Vagina (tissue), 2 donors: Measurements from ENCODE around the gene COL12A1. TPM values are rescaled to one million over a fixed set of nuclear protein-coding genes. Genes with fewer than 3 reads are reported as not detected.
A peak's percentile ranks its signal among the peaks of the same experiment; 100 is the strongest.

Experiments used
- DNase-seq, 2 donors: peaks; one replicate each; pipeline ENCODE4 v3.0.0-alpha.2; 2017; ENCODE audit errors: extremely low spot score in 2 of 2
- H3K27ac ChIP-seq: fragments of 200-600 bp; sonication (generic); one replicate; pipeline ENCODE4 v1.5.1; 2019
- H3K27me3 ChIP-seq: fragments of 200-600 bp; sonication (generic); one replicate; pipeline ENCODE4 v1.5.1; 2019
- H3K36me3 ChIP-seq, 2 donors: fragments of 200-600 bp; sonication (generic); one replicate each; pipeline ENCODE4 v1.5.1; 2017 to 2019
- H3K4me1 ChIP-seq: fragments of 200-600 bp; sonication (generic); one replicate; pipeline ENCODE4 v1.5.1; 2019
- H3K4me3 ChIP-seq, 2 donors: fragments of 200-600 bp; sonication (generic); 1 replicate in 1 of 2; 2 replicates in 1 of 2; pipeline ENCODE4 v1.5.1; 2016 to 2019
- H3K9me3 ChIP-seq: fragments of 200-600 bp; sonication (generic); one replicate; pipeline ENCODE4 v1.5.1; 2019
- POLR2A ChIP-seq, 2 donors: fragments of 450-650 bp; IDR thresholded peaks; one replicate each; pipeline ENCODE4 v1.6.1; 2017; ENCODE audit warnings: antibody characterized with exemption in 2 of 2, mild to moderate bottlenecking in 2 of 2, moderate library complexity in 2 of 2
- POLR2AphosphoS5 ChIP-seq, 2 donors: sonication (generic); formaldehyde crosslinking; IDR thresholded peaks; one replicate each; pipeline ENCODE4 v1.9.0; 2017; ENCODE audit warnings: antibody characterized with exemption in 2 of 2, mild to moderate bottlenecking in 2 of 2, low read depth in 1 of 2; ENCODE audit not compliant: insufficient read depth in 1 of 2
- intact Hi-C: fragments of 100-400 bp; cut with DNase I; formaldehyde crosslinking; loops from one replicate; pipeline ENCODE4 v1.15.1; 2023
- total RNA-seq: library from RNA; depleted of rRNA; stranded (reverse); fragments of >200 nt; gene quantifications from one replicate; pipeline ENCODE4 v1.2.3, GENCODE V29; 2016
- TF ChIP-seq, protein P1 (sequence below), 3 experiments: fragments of 450-650 bp in 2 of 3; fragments of 200-600 bp in 1 of 3; sonication (generic) in 1 of 3; IDR thresholded peaks; one replicate each; pipeline ENCODE4 v1.5.1; 2017 to 2019; ENCODE audit warnings: antibody characterized with exemption in 3 of 3, mild to moderate bottlenecking in 2 of 3, moderate library complexity in 2 of 3

COL12A1 gene
- total RNA-seq, 1 donor from 2014 or later = 130 TPM

DNA sequence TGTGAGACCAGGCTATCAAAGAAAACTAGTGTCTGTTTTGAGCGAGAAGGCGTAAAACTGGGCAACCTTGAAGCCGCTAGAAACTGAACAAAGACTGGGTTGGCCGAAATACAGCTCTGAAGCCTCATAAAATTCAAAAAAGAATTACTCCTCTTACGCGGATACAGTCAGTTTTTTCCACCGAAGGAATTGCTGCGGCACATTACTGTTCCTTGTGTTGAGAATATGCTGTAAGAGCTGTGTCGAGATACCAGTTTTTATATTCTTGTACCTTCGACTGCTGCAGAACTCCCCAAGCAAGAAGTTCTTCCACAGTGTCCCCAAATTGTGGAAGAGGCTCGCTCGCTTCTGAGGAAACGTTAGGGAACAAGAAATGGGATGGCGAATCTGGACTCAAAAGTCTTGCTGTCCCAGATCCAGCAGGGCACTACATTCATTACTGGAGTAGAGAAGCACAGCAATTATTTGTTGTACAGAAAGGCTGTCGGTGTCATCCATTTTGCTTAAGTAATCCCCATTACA lies 38.3 kb upstream of the COL12A1 start:
- Histone ChIP-seq H3K4me1 (peaks cover 32% of the 10 kb centered on the region), H3K27ac (peak overlapping the region; percentile 89), H3K4me3 (peak overlapping the region; percentile 70 to 77), H3K36me3 (peaks cover 0 to 12% of the 10 kb centered on the region in 2 donors), H3K9me3 (no peaks in the 10 kb centered on the region), H3K27me3 (no peaks in the 10 kb centered on the region)
- no peak for DNase-seq
- intact Hi-C loops = no loop called here
- TF ChIP-seq, protein P1, sequence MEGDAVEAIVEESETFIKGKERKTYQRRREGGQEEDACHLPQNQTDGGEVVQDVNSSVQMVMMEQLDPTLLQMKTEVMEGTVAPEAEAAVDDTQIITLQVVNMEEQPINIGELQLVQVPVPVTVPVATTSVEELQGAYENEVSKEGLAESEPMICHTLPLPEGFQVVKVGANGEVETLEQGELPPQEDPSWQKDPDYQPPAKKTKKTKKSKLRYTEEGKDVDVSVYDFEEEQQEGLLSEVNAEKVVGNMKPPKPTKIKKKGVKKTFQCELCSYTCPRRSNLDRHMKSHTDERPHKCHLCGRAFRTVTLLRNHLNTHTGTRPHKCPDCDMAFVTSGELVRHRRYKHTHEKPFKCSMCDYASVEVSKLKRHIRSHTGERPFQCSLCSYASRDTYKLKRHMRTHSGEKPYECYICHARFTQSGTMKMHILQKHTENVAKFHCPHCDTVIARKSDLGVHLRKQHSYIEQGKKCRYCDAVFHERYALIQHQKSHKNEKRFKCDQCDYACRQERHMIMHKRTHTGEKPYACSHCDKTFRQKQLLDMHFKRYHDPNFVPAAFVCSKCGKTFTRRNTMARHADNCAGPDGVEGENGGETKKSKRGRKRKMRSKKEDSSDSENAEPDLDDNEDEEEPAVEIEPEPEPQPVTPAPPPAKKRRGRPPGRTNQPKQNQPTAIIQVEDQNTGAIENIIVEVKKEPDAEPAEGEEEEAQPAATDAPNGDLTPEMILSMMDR (IDR thresholded peaks at IDR 0.05) = no peak
- TF ChIP-seq POLR2AphosphoS5 (IDR thresholded peaks at IDR 0.05; ENCODE audit: insufficient read depth in 1 of 2, low read depth in 1 of 2) (no peak), POLR2A (IDR thresholded peaks at IDR 0.05) (no peak)

GRCh38 chr6:75243333-75244062 lies 37.6 kb upstream of the COL12A1 start, which contains the start of gene COX7A2:
Gene COX7A2 (minus strand): TSS chr6:75243801. CDS start chr6:75243734, 67 bp downstream.
- Histone ChIP-seq H3K27ac (peak within 1 kb of the TSS; percentile 89), H3K27me3 (no peaks in the 10 kb centered on the region), H3K4me3 (peak within 1 kb of the TSS; percentile 70 to 77), H3K4me1 (peaks cover 32% of the 10 kb centered on the region), H3K36me3 (peaks cover 0 to 17% of the 10 kb centered on the region in 2 donors), H3K9me3 (no peaks in the 10 kb centered on the region)
- TF ChIP-seq, protein P1 (IDR thresholded peaks at IDR 0.05) = no peak
- TF ChIP-seq POLR2A (IDR thresholded peaks at IDR 0.05) (peak in 1 of 2 donors; percentile 65), POLR2AphosphoS5 (IDR thresholded peaks at IDR 0.05; ENCODE audit: insufficient read depth in 1 of 2, low read depth in 1 of 2) (peak; percentile 92 to 95)
- intact Hi-C loops = no loop called here
- peak in 1 of 2 donors; percentile 96 for DNase-seq

- H3K27me3 ChIP-seq = no peaks in the 10 kb centered on the region
- TF ChIP-seq, protein P1 (IDR thresholded peaks at IDR 0.05) = no peak
- TF ChIP-seq POLR2AphosphoS5 (IDR thresholded peaks at IDR 0.05; ENCODE audit: insufficient read depth in 1 of 2, low read depth in 1 of 2) (no peak), POLR2A (IDR thresholded peaks at IDR 0.05) (no peak)
- no peak overlapping the region for H3K27ac ChIP-seq
- H3K4me1 ChIP-seq = peaks cover 8% of the 10 kb centered on the region
- no peaks in the 10 kb centered on the region for H3K9me3 ChIP-seq
- H3K4me3 ChIP-seq = no peak overlapping the region
- intact Hi-C loops = no loop called here
- peaks cover 0 to 22% of the 10 kb centered on the region in 2 donors for H3K36me3 ChIP-seq
- no peak for DNase-seq
Observed at GRCh38 chr6:75236630-75237029, 30.8 kb upstream of the COL12A1 start.

GRCh38 chr6:75235271-75235670 lies 29.4 kb upstream of the COL12A1 start:
- Histone ChIP-seq H3K9me3 (no peaks in the 10 kb centered on the region), H3K36me3 (peaks cover 0 to 21% of the 10 kb centered on the region in 2 donors), H3K4me1 (no peaks in the 10 kb centered on the region), H3K4me3 (no peak overlapping the region), H3K27me3 (no peaks in the 10 kb centered on the region), H3K27ac (no peak overlapping the region)
- intact Hi-C loops = no loop called here
- no peak for DNase-seq
- TF ChIP-seq POLR2AphosphoS5 (IDR thresholded peaks at IDR 0.05; ENCODE audit: insufficient read depth in 1 of 2, low read depth in 1 of 2) (no peak), POLR2A (IDR thresholded peaks at IDR 0.05) (no peak)
- TF ChIP-seq, protein P1 (IDR thresholded peaks at IDR 0.05) = no peak
